Sciatic nerve (tissue), 2 donors: ENCODE results near the gene SRRD. TPM values are rescaled to one million over a fixed set of nuclear protein-coding genes. Genes with fewer than 3 reads are reported as not detected.
"Not testable (repeated sequence)": the region's sequence is repeated elsewhere in the genome, so short reads cannot be mapped to it uniquely, and the experiment has no call there.

Source experiments
- ATAC-seq: fragments of 200-7000 bp; cut with Tn5 transposase; one replicate; pipeline ENCODE4 v1.9.1; 2020; ENCODE audit warnings: mild to moderate bottlenecking, moderate library complexity
- DNase-seq: peaks from one replicate; pipeline ENCODE4 v3.0.0-alpha.2; 2020; ENCODE audit warnings: low spot score
- intact Hi-C: fragments of 100-400 bp; cut with DNase I; formaldehyde crosslinking; loops from one replicate; pipeline ENCODE4 v1.14.2; 2022
- total RNA-seq: library from RNA; stranded (reverse); fragmentation: NEBNext Ultra II Directional; extraction: Animal tissue kit (Norgen Biotek cat#: 25700); gene quantifications from one replicate; pipeline ENCODE4 v1.2.1, GENCODE V29; 2021
- donor health status: DM: no; HTN: no; CAD: no.
- donor health status: DM: no; HTN: no; CAD: no.

SRRD gene, protein sequence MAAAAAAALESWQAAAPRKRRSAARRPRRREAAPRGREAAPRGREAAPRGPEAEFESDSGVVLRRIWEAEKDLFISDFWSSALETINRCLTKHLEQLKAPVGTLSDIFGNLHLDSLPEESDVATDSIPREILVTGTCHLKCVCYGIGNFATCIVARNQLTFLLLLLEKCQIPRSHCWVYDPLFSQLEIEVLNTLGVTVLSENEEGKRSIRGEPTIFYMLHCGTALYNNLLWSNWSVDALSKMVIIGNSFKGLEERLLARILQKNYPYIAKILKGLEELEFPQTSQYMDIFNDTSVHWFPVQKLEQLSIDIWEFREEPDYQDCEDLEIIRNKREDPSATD
- 16.5 TPM for total RNA-seq

GRCh38 chr22:26483439-26484359 is at the start of gene SRRD, which contains the start of gene HPS4:
Gene SRRD (plus strand): TSS chr22:26483877. CDS start chr22:26483891, 14 bp downstream.
Gene HPS4 (minus strand): TSS chr22:26483783. CDS start chr22:26481762, 2,021 bp downstream.
- intact Hi-C loops: no loop called here
- peak; percentile 97 for ATAC-seq
- DNase-seq: peak; percentile 93

DNA sequence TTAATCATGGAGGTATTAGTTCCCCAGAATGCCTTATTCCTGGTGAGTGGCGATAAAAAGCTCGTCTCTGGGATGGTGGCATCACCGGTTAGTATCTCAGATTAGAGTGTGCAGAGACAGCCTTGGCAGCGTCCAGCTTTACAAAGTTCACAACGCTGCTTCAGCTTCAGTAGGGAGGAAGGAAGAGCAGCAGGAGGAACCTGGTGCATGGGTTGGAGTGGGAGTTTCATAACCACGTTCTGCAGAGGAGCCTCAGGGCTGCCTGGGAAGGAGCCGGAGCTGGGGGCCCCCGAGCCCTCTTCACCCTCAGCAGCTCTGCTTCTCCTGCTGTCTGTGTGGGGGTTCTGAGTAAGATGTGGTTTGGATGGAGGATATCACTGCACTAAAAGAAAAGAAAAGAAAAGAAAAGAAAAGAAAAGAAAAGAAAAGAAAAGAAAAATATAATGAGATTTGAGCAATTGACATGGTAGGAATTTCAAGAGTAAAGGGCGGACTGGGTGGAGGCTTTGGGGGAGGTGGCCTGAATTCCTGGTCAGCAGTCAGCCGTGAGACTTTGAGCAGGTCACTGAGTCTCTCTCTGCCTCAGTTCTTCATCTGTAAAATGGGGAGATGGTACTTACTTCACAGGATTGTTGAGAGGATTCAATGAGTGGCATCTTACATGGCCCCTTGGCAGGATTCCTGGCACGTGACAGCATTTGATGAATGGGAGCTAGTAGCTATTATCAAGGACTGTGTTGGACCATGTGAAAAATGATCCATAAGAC is 48.2 kb upstream of the SRRD start:
- DNase-seq (no peak), ATAC-seq (no peak)

DNA sequence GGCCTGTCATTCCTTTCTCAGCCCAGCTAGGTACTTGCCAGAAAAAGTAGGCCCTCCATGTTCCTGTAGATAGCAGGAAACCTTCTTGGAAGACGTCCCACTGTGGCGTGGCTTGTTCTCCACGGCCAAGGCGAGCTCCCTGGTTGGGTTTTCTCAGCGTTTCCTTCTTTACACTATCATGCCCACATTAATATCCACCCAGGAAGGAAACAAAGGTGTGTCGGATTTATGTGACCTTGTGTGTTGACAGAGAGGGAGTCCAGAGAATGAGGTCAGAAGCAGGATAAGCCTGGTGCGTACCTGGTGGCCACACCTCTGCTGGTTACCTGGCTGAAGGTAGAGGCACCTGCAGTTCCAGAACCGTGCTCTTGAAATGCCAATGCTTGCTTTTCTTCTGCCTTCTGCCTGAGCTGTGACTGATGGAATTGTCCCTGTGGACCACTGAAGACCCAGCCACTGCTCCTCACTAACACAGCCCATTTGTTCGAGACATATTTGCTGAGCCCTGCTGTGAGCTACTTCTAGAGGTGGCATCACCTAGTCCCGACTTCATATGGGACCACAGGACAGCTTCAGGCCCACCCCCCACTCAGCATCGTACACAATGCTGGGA is 46.7 kb upstream of the SRRD start:
- intact Hi-C loops: no loop called here
- no peak for ATAC-seq

More for the DNA sequence above, 48.2 kb upstream of the SRRD start:
- intact Hi-C loops: no loop called here

GRCh38 chr22:26437694-26438392 is 45.8 kb upstream of the SRRD start:
- intact Hi-C loops: no loop called here
- ATAC-seq (no peak), DNase-seq (no peak)

More for the DNA sequence above, 46.7 kb upstream of the SRRD start:
- DNase-seq: no peak

GRCh38 chr22:26438776-26439175 is 44.9 kb upstream of the SRRD start:
- DNase-seq, intact Hi-C loops, ATAC-seq: not testable (repeated sequence)

GRCh38 chr22:26439559-26439958 is 44.1 kb upstream of the SRRD start:
- intact Hi-C loops: no loop called here
- no peak for ATAC-seq

GRCh38 chr22:26442086-26442756 is 41.5 kb upstream of the SRRD start:
- ATAC-seq: no peak
- intact Hi-C loops: no loop called here
- no peak for DNase-seq

More at GRCh38 chr22:26439559-26439958, 44.1 kb upstream of the SRRD start:
- no peak for DNase-seq

DNA sequence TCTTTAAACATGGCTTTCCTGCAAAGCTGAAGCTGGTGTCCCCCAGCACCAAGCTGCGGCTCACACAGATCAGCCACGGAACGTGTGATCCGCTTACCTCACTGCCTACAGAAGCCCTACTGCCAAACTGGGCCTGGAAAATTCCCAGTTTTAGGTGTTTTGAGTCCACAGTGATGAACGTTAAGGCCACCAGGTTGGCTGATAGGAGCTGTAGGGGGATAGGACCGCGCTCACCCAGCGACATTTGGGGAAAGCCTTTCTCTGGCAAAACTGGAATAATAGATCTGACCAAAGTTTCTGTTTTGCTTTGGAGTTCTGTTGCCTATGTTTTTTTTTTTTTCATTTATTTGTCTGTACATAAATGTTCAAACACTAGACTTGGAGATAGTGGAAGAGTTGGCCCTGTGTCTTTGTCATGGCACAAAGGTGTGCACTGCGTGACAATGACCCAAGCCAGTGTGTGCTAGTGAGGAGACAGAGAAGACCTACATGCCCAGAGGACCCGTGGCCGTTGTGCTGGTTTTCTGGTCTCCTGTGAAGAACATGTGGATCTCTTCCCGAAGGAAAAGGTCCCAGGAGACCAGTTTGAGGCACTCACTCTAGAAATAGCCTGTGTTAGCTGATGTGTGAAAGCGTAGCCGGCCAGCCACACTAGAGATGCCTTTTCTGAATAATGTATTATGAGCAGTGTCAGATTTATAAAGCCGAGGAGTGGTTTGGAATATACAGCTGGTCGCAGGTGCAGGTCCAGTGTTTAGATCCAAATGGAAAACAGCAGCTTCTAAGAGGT is 39.6 kb upstream of the SRRD start:
- no peak for ATAC-seq
- DNase-seq: no peak
- intact Hi-C loops: no loop called here

GRCh38 chr22:26444777-26445176 is 38.9 kb upstream of the SRRD start:
- no peak for DNase-seq
- intact Hi-C loops: no loop called here
- no peak for ATAC-seq

GRCh38 chr22:26445577-26446275 is 38.0 kb upstream of the SRRD start:
- ATAC-seq (no peak), DNase-seq (no peak)
- intact Hi-C loops: no loop called here

- ATAC-seq (no peak), DNase-seq (no peak)
- intact Hi-C loops: no loop called here
These were observed 36.7 kb upstream of the SRRD start for GRCh38 chr22:26446808-26447515.

- intact Hi-C loops: no loop called here
- ATAC-seq (no peak), DNase-seq (no peak)
These were observed 35.9 kb upstream of the SRRD start for GRCh38 chr22:26447584-26448329.

DNA sequence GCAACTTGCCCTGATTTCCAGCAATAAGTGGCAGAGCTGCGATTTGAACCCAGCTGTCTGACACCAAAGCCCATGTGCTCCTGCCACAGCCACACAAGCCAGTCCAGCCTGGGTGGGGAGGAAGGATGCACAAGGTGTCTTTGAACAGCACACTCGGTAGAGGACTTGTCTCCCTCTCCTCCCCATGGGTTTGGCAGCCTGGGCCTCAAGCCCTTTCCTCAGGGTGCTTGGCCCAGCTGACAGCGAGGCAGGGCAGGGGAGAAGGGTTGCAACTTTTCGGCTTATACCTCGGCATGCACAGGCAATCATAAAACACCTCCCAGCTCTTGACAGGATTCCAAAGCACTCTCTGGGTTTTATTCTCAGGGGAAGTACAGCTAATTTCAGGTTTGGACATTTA is 35.3 kb upstream of the SRRD start:
- ATAC-seq (no peak), DNase-seq (no peak)
- intact Hi-C loops: no loop called here

DNA sequence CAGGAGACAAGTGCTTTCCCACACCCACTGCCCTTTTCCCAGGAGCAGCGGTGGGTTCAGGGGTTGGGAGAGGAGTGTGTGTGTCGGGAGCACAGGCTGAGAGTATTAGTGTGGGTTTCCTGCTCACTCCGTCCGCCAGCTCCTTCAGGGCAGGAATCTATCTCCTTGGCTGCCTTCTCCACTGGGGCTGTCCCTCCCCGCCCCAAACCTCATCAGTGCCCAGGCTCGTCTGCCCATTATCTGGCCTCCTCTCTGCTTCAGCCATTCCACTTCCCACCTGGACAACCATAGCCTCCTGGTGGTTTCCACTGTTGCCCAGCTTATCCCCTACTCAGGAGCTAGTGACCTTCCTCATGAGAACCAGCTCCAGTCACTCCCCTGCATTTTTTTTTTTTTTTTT is 34.7 kb upstream of the SRRD start:
- intact Hi-C loops: no loop called here
- ATAC-seq (no peak), DNase-seq (no peak)
